ENCODE data around the gene TMEM130.

GRCh38 chr7:98816967-98817710 lies 52.7 kb downstream of the TMEM130 start:
- no peak for TF ChIP-seq CTCF (IDR thresholded peaks at IDR 0.05; ENCODE audit: low read length)
- no peak for TF ChIP-seq EZH2 (optimal IDR thresholded peaks at IDR 0.05; ENCODE audit: low read depth, low read length)

Measured in MM.1S (cell line).